ENCODE results near the gene SEPTIN5. TPM values are rescaled to one million over a fixed set of nuclear protein-coding genes. Genes with fewer than 3 reads are reported as not detected.

The SEPTIN5 gene
- total RNA-seq, 2 experiments from 2014 or later = 0.47 to 0.81 TPM

GRCh38 chr22:19700790-19701419 lies 13.4 kb upstream of the SEPTIN5 start:
- no peak overlapping the region for H3K27ac Mint-ChIP-seq
- no peaks in the 10 kb centered on the region for H3K4me1 Mint-ChIP-seq (ENCODE audit: low read depth)
- no peak overlapping the region for H3K4me3 Mint-ChIP-seq
- H3K9me3 Mint-ChIP-seq = no peaks in the 10 kb centered on the region
- no peaks in the 10 kb centered on the region for H3K27me3 Mint-ChIP-seq (ENCODE audit: low read depth)
- CTCF ChIA-PET = interaction anchor here (0.7 to 1.3 kb wide), 2 partner anchors 16 to 69 kb away, joined by 3 to 4 read pairs; no protein-coding TSS in a partner anchor
- intact Hi-C loops (cut with micrococcal nuclease) = no loop called here
- H3K36me3 Mint-ChIP-seq (ENCODE audit: low read depth) = no peaks in the 10 kb centered on the region
- DNase-seq = no peak

- no peaks in the 10 kb centered on the region for H3K27me3 Mint-ChIP-seq (ENCODE audit: low read depth)
- intact Hi-C loops (cut with micrococcal nuclease) = no loop called here
- no peaks in the 10 kb centered on the region for H3K9me3 Mint-ChIP-seq
- H3K4me3 Mint-ChIP-seq = no peak overlapping the region
- no peak overlapping the region for H3K27ac Mint-ChIP-seq
- CTCF ChIA-PET = interaction anchor here (0.7 to 1.3 kb wide), 2 partner anchors 16 to 70 kb away, joined by 3 to 4 read pairs; no protein-coding TSS in a partner anchor
- DNase-seq = no peak
- H3K4me1 Mint-ChIP-seq (ENCODE audit: low read depth) = no peaks in the 10 kb centered on the region
- no peaks in the 10 kb centered on the region for H3K36me3 Mint-ChIP-seq (ENCODE audit: low read depth)
These were observed 12.7 kb upstream of the SEPTIN5 start for GRCh38 chr22:19701420-19702145.

- Mint-ChIP-seq H3K9me3 (no peaks in the 10 kb centered on the region), H3K4me3 (no peak overlapping the region), H3K27me3 (ENCODE audit: low read depth) (no peaks in the 10 kb centered on the region), H3K27ac (no peak overlapping the region), H3K4me1 (ENCODE audit: low read depth) (no peaks in the 10 kb centered on the region), H3K36me3 (ENCODE audit: low read depth) (no peaks in the 10 kb centered on the region)
- intact Hi-C loops (cut with micrococcal nuclease) = no loop called here
- DNase-seq = peak; percentile 1
- CTCF ChIA-PET = no interaction called here
These were observed 10.4 kb upstream of the SEPTIN5 start for GRCh38 chr22:19703869-19704268.

GRCh38 chr22:19704355-19705015 lies 9.8 kb upstream of the SEPTIN5 start:
- CTCF ChIA-PET = no interaction called here
- Mint-ChIP-seq H3K4me1 (ENCODE audit: low read depth) (no peaks in the 10 kb centered on the region), H3K27me3 (ENCODE audit: low read depth) (no peaks in the 10 kb centered on the region), H3K27ac (no peak overlapping the region), H3K4me3 (no peak overlapping the region), H3K9me3 (no peaks in the 10 kb centered on the region), H3K36me3 (ENCODE audit: low read depth) (no peaks in the 10 kb centered on the region)
- peak; percentile 0 for DNase-seq
- intact Hi-C loops (cut with micrococcal nuclease) = no loop called here

- Mint-ChIP-seq H3K27ac (no peak overlapping the region), H3K4me1 (ENCODE audit: low read depth) (no peaks in the 10 kb centered on the region), H3K4me3 (no peak overlapping the region), H3K27me3 (ENCODE audit: low read depth) (no peaks in the 10 kb centered on the region), H3K36me3 (ENCODE audit: low read depth) (no peaks in the 10 kb centered on the region), H3K9me3 (no peaks in the 10 kb centered on the region)
- intact Hi-C loops (cut with micrococcal nuclease) = no loop called here
- CTCF ChIA-PET = no interaction called here
- DNase-seq = peak; percentile 4
These were observed 8.9 kb upstream of the SEPTIN5 start for GRCh38 chr22:19705181-19705934.

- intact Hi-C loops (cut with micrococcal nuclease) = no loop called here
- CTCF ChIA-PET = no interaction called here
These were observed 7.6 kb upstream of the SEPTIN5 start for GRCh38 chr22:19706661-19707151.

GRCh38 chr22:19707347-19708290 lies 6.7 kb upstream of the SEPTIN5 start:
- CTCF ChIA-PET = no interaction called here
- Mint-ChIP-seq H3K4me3 (no peak overlapping the region), H3K4me1 (ENCODE audit: low read depth) (no peaks in the 10 kb centered on the region), H3K9me3 (no peaks in the 10 kb centered on the region), H3K36me3 (ENCODE audit: low read depth) (no peaks in the 10 kb centered on the region), H3K27me3 (ENCODE audit: low read depth) (no peaks in the 10 kb centered on the region), H3K27ac (no peak overlapping the region)
- intact Hi-C loops (cut with micrococcal nuclease) = no loop called here
- peak; percentile 3 for DNase-seq

More at GRCh38 chr22:19706661-19707151, 7.6 kb upstream of the SEPTIN5 start:
- Mint-ChIP-seq H3K36me3 (ENCODE audit: low read depth) (no peaks in the 10 kb centered on the region), H3K4me1 (ENCODE audit: low read depth) (no peaks in the 10 kb centered on the region), H3K27ac (no peak overlapping the region), H3K4me3 (no peak overlapping the region), H3K9me3 (no peaks in the 10 kb centered on the region), H3K27me3 (ENCODE audit: low read depth) (no peaks in the 10 kb centered on the region)
- peak; percentile 0 for DNase-seq

- Mint-ChIP-seq H3K4me1 (ENCODE audit: low read depth) (no peaks in the 10 kb centered on the region), H3K27ac (no peak overlapping the region), H3K27me3 (ENCODE audit: low read depth) (no peaks in the 10 kb centered on the region), H3K9me3 (no peaks in the 10 kb centered on the region), H3K36me3 (ENCODE audit: low read depth) (no peaks in the 10 kb centered on the region), H3K4me3 (no peak overlapping the region)
- CTCF ChIA-PET = interaction anchor here (0.6 kb wide), 1 partner anchor 19 kb away, joined by 4 read pairs; no protein-coding TSS in a partner anchor
- no peak for DNase-seq
- intact Hi-C loops (cut with micrococcal nuclease) = no loop called here
These were observed 5.8 kb upstream of the SEPTIN5 start for GRCh38 chr22:19708321-19709011.

GRCh38 chr22:19709063-19709769 lies 5.1 kb upstream of the SEPTIN5 start:
- H3K4me3 Mint-ChIP-seq = no peak overlapping the region
- peaks cover 2% of the 10 kb centered on the region for H3K4me1 Mint-ChIP-seq (ENCODE audit: low read depth)
- intact Hi-C loops (cut with micrococcal nuclease) = no loop called here
- no peaks in the 10 kb centered on the region for H3K36me3 Mint-ChIP-seq (ENCODE audit: low read depth)
- H3K27me3 Mint-ChIP-seq (ENCODE audit: low read depth) = peaks cover 4% of the 10 kb centered on the region
- CTCF ChIA-PET = interaction anchor here (0.6 to 0.9 kb wide), 2 partner anchors 20 to 21 kb away, joined by 3 to 4 read pairs; no protein-coding TSS in a partner anchor
- no peaks in the 10 kb centered on the region for H3K9me3 Mint-ChIP-seq
- no peak overlapping the region for H3K27ac Mint-ChIP-seq
- no peak for DNase-seq

GRCh38 chr22:19710020-19710768 lies 4.1 kb upstream of the SEPTIN5 start:
- H3K9me3 Mint-ChIP-seq = no peaks in the 10 kb centered on the region
- peaks cover 5% of the 10 kb centered on the region for H3K27me3 Mint-ChIP-seq (ENCODE audit: low read depth)
- H3K36me3 Mint-ChIP-seq (ENCODE audit: low read depth) = no peaks in the 10 kb centered on the region
- CTCF ChIA-PET = interaction anchor here (0.9 kb wide), 1 partner anchor 20 kb away, joined by 3 read pairs; no protein-coding TSS in a partner anchor
- intact Hi-C loops (cut with micrococcal nuclease) = no loop called here
- DNase-seq = no peak
- no peak overlapping the region for H3K27ac Mint-ChIP-seq
- H3K4me3 Mint-ChIP-seq = no peak overlapping the region
- H3K4me1 Mint-ChIP-seq (ENCODE audit: low read depth) = peaks cover 2% of the 10 kb centered on the region

Data from activated naive CD4-positive, alpha-beta T cell treated with anti-CD3 and anti-CD28 coated beads for 36 hours (primary cell).